ENCODE data around the gene PRM2.

Gene PRM2

GRCh38 chr16:11258553-11259492 is 17.5 kb downstream of the PRM2 start:
- DNase-seq: no peak

GRCh38 chr16:11257131-11257938 is 18.9 kb downstream of the PRM2 start:
- DNase-seq: peak; percentile 73

GRCh38 chr16:11256661-11257130 is 19.6 kb downstream of the PRM2 start:
- DNase-seq: no peak

GRCh38 chr16:11255737-11256660 is 20.3 kb downstream of the PRM2 start, which contains the start of gene SOCS1:
SOCS1 (minus strand) TSS chr16:11256204; CDS start chr16:11255478, 726 bp downstream.
- peak; percentile 71 for DNase-seq

- DNase-seq: peak; percentile 3
Measured at GRCh38 chr16:11254913-11255736, 21.2 kb downstream of the PRM2 start.

GRCh38 chr16:11253995-11254912 is 22.0 kb downstream of the PRM2 start:
- no peak for DNase-seq

- DNase-seq: no peak
Measured at GRCh38 chr16:11253009-11253994, 23.0 kb downstream of the PRM2 start.

GRCh38 chr16:11252482-11252931 is 23.8 kb downstream of the PRM2 start:
- no peak for DNase-seq

GRCh38 chr16:11251525-11252481 is 24.5 kb downstream of the PRM2 start:
- DNase-seq: no peak

GRCh38 chr16:11250786-11251524 is 25.3 kb downstream of the PRM2 start:
- DNase-seq: no peak

GRCh38 chr16:11250091-11250785 is 26.0 kb downstream of the PRM2 start:
- no peak for DNase-seq

- DNase-seq: no peak
Measured at GRCh38 chr16:11249233-11250061, 26.8 kb downstream of the PRM2 start.

GRCh38 chr16:11248133-11248532 is 28.1 kb downstream of the PRM2 start:
- DNase-seq: no peak

GRCh38 chr16:11245988-11246387 is 30.3 kb downstream of the PRM2 start:
- no peak for DNase-seq

GRCh38 chr16:11245222-11245737 is 31.0 kb downstream of the PRM2 start:
- no peak for DNase-seq
